Right cardiac atrium (tissue), 5 donors: Measurements from ENCODE around the gene CLCN7. TPM values are rescaled to one million over a fixed set of nuclear protein-coding genes. Genes with fewer than 3 reads are reported as not detected.

Experiments used
- ATAC-seq, 2 donors: fragments of 200-7000 bp; cut with Tn5 transposase; one replicate each; pipeline versions ENCODE4 v1.8.0 to v1.9.1; 2020; ENCODE audit warnings: moderate library complexity in 2 of 2, mild to moderate bottlenecking in 1 of 2
- DNase-seq, 3 donors: peaks; one replicate each; pipeline ENCODE4 v3.0.0-alpha.2; 2020
- H3K27ac ChIP-seq: one replicate; pipeline ENCODE4 v1.5.1; 2013; ENCODE audit warnings: mild to moderate bottlenecking, low read length, control low read depth, moderate library complexity
- H3K27me3 ChIP-seq: one replicate; pipeline ENCODE4 v1.6.1; 2013; ENCODE audit not compliant: control insufficient read depth, insufficient read depth
- H3K4me1 ChIP-seq: one replicate; pipeline ENCODE4 v1.6.1; 2013; ENCODE audit warnings: low read length; ENCODE audit not compliant: control insufficient read depth, insufficient read depth
- H3K4me3 ChIP-seq: one replicate; pipeline ENCODE4 v1.5.1; 2013; ENCODE audit warnings: low read length, control low read depth
- H3K9me3 ChIP-seq: one replicate; pipeline ENCODE4 v1.6.1; 2013; ENCODE audit warnings: low read length; ENCODE audit not compliant: control insufficient read depth
- WGBS: extraction: QIAGEN DNeasy Blood & Tissue Kit; methylation state at CpG from one replicate; pipeline ENCODE4 v1.1.7; 2013; 5-methylcytosine and 5-hydroxymethylcytosine counted together
- intact Hi-C, 4 donors: fragments of 100-400 bp; cut with DNase I; formaldehyde crosslinking; loops; one replicate each; pipeline versions ENCODE4 v1.11.0 to v1.14.0; 2022 to 2023
- long read RNA-seq, 4 donors: library from polyadenylated mRNA; unstranded; transcript quantifications; one replicate each; pipeline ENCODE4 v2.0.0, GENCODE V29; 2020 to 2021
- polyA plus RNA-seq: library from polyadenylated mRNA; stranded (reverse); fragments of 200-250 nt; gene quantifications from one replicate; pipeline ENCODE4 v1.2.3, GENCODE V29; 2013
- total RNA-seq, 4 donors: library from RNA; stranded (reverse); fragmentation: NEBNext Ultra II Directional; extraction: Animal tissue kit (Norgen Biotek cat#: 25700); gene quantifications; one replicate each; pipeline ENCODE4 v1.2.1, GENCODE V29; 2021
- donor health status: healthy with polysubstance abuse.
- donor health status: DM: no; HTN: yes; CAD: no.
- donor health status: DM: no; HTN: no; CAD: no.
- donor health status: DM: no; HTN: yes; CAD: no; lungs with severe emphysema.
- donor health status: DM: yes; HTN: yes; CAD: no.

CLCN7 gene
- total RNA-seq = 10 to 100 TPM; 32.9 to 54.8 (median 49.0) TPM
- polyA plus RNA-seq = 35.7 TPM
- long read RNA-seq, donor 1, full-length matches to known transcripts = 34 of 121 reads
- long read RNA-seq, donor 1, partial matches to known transcripts = 62 of 121 reads
- long read RNA-seq, donor 1, other reads (novel, unspliced or antisense) = 25 of 121 reads
- long read RNA-seq, donor 2, full-length matches to known transcripts = 46 of 87 reads
- long read RNA-seq, donor 2, partial matches to known transcripts = 23 of 87 reads
- long read RNA-seq, donor 2, other reads (novel, unspliced or antisense) = 18 of 87 reads
- long read RNA-seq, donor 3, full-length matches to known transcripts = 17 of 68 reads
- long read RNA-seq, donor 3, partial matches to known transcripts = 41 of 68 reads
- long read RNA-seq, donor 3, other reads (novel, unspliced or antisense) = 10 of 68 reads
- long read RNA-seq, donor 4, full-length matches to known transcripts = 36 of 67 reads
- long read RNA-seq, donor 4, partial matches to known transcripts = 20 of 67 reads
- long read RNA-seq, donor 4, other reads (novel, unspliced or antisense) = 11 of 67 reads

GRCh38 chr16:1474796-1475551, at the start of gene CLCN7:
TSS of gene CLCN7 (minus strand) at chr16:1475028. CDS start at chr16:1474974, 54 bp downstream.
- intact Hi-C loops = no loop called here
- ATAC-seq (peak; percentile 96 to 97), DNase-seq (peak; percentile 92 to 98 (median 97))
- no peaks in the 10 kb centered on the region for H3K27me3 ChIP-seq
- no peaks in the 10 kb centered on the region for H3K4me1 ChIP-seq
- H3K9me3 ChIP-seq = no peaks in the 10 kb centered on the region
- H3K27ac ChIP-seq = peak within 1 kb of the TSS; percentile 85
- H3K4me3 ChIP-seq = peak within 1 kb of the TSS; percentile 87
- under 1% methylated on average over 99 of the region's 99 CpGs for WGBS

GRCh38 chr16:1524366-1524765, 49.5 kb upstream of the CLCN7 start:
- WGBS = 92% methylated on average over 26 of the region's 26 CpGs
- ATAC-seq (no peak), DNase-seq (peak in 2 of 3 donors; percentile 39 to 46)
- Histone ChIP-seq H3K9me3 (no peaks in the 10 kb centered on the region), H3K4me1 (peaks cover 3% of the 10 kb centered on the region), H3K4me3 (no peak overlapping the region), H3K27ac (no peak overlapping the region), H3K27me3 (no peaks in the 10 kb centered on the region)
- intact Hi-C loops = no loop called here

GRCh38 chr16:1523581-1524245, 48.9 kb upstream of the CLCN7 start:
- peak in 2 of 3 donors; percentile 43 to 56 for DNase-seq
- Histone ChIP-seq H3K4me3 (no peak overlapping the region), H3K9me3 (no peaks in the 10 kb centered on the region), H3K27me3 (no peaks in the 10 kb centered on the region), H3K4me1 (peaks cover 3% of the 10 kb centered on the region), H3K27ac (no peak overlapping the region)
- intact Hi-C loops = no loop called here
- 90% methylated on average over 30 of the region's 30 CpGs for WGBS
- ATAC-seq = no peak

- H3K27me3 ChIP-seq = no peaks in the 10 kb centered on the region
- DNase-seq = peak in 1 of 3 donors; percentile 18
- no peak for ATAC-seq
- no peaks in the 10 kb centered on the region for H3K9me3 ChIP-seq
- no peak overlapping the region for H3K4me3 ChIP-seq
- no peaks in the 10 kb centered on the region for H3K4me1 ChIP-seq
- intact Hi-C loops = no loop called here
- WGBS = 92% methylated on average over 19 of the region's 19 CpGs
- no peak overlapping the region for H3K27ac ChIP-seq
Observed at GRCh38 chr16:1520461-1520860, 45.6 kb upstream of the CLCN7 start.

- H3K4me1 ChIP-seq = no peaks in the 10 kb centered on the region
- H3K4me3 ChIP-seq = no peak overlapping the region
- ATAC-seq (no peak), DNase-seq (peak in 1 of 3 donors; percentile 43)
- H3K27ac ChIP-seq = no peak overlapping the region
- intact Hi-C loops = no loop called here
- no peaks in the 10 kb centered on the region for H3K9me3 ChIP-seq
- H3K27me3 ChIP-seq = no peaks in the 10 kb centered on the region
- 93% methylated on average over 17 of the region's 17 CpGs for WGBS
Observed at GRCh38 chr16:1519831-1520230, 45.0 kb upstream of the CLCN7 start.

- ATAC-seq (peak; percentile 14 to 31), DNase-seq (peak in 1 of 3 donors; percentile 28)
- no peaks in the 10 kb centered on the region for H3K27me3 ChIP-seq
- no peak overlapping the region for H3K4me3 ChIP-seq
- H3K9me3 ChIP-seq = no peaks in the 10 kb centered on the region
- WGBS = 91% methylated on average over 16 of the region's 16 CpGs
- intact Hi-C loops = no loop called here
- no peak overlapping the region for H3K27ac ChIP-seq
- H3K4me1 ChIP-seq = no peaks in the 10 kb centered on the region
Observed at GRCh38 chr16:1518626-1519135, 43.9 kb upstream of the CLCN7 start.

GRCh38 chr16:1514507-1514906, 39.7 kb upstream of the CLCN7 start:
- Histone ChIP-seq H3K4me3 (no peak overlapping the region), H3K9me3 (no peaks in the 10 kb centered on the region), H3K4me1 (peaks cover 3% of the 10 kb centered on the region), H3K27ac (no peak overlapping the region), H3K27me3 (no peaks in the 10 kb centered on the region)
- WGBS = 78% methylated on average over 3 of the region's 3 CpGs
- intact Hi-C loops = no loop called here
- ATAC-seq (no peak), DNase-seq (no peak)

GRCh38 chr16:1512774-1513173, 37.9 kb upstream of the CLCN7 start:
- Histone ChIP-seq H3K4me3 (no peak overlapping the region), H3K27ac (no peak overlapping the region), H3K9me3 (no peaks in the 10 kb centered on the region), H3K27me3 (no peaks in the 10 kb centered on the region), H3K4me1 (peaks cover 4% of the 10 kb centered on the region)
- 70% methylated on average over 15 of the region's 15 CpGs for WGBS
- DNase-seq (peak in 2 of 3 donors; percentile 40 to 62), ATAC-seq (peak in 1 of 2 donors; percentile 74)
- intact Hi-C loops = no loop called here

- peak in 1 of 3 donors; percentile 55 for DNase-seq
- 79% methylated on average over 30 of the region's 30 CpGs for WGBS
- Histone ChIP-seq H3K27ac (no peak overlapping the region), H3K4me3 (no peak overlapping the region), H3K9me3 (no peaks in the 10 kb centered on the region), H3K4me1 (peaks cover 4% of the 10 kb centered on the region), H3K27me3 (no peaks in the 10 kb centered on the region)
- intact Hi-C loops = no loop called here
- ATAC-seq = peak in 1 of 2 donors; percentile 40
Observed at GRCh38 chr16:1511662-1512569, 37.1 kb upstream of the CLCN7 start.

GRCh38 chr16:1510941-1511351, 36.1 kb upstream of the CLCN7 start:
- ATAC-seq (no peak), DNase-seq (peak in 2 of 3 donors; percentile 55 to 57)
- peaks cover 4% of the 10 kb centered on the region for H3K4me1 ChIP-seq
- intact Hi-C loops = no loop called here
- H3K9me3 ChIP-seq = no peaks in the 10 kb centered on the region
- no peak overlapping the region for H3K27ac ChIP-seq
- H3K27me3 ChIP-seq = no peaks in the 10 kb centered on the region
- no peak overlapping the region for H3K4me3 ChIP-seq
- 90% methylated on average over 26 of the region's 26 CpGs for WGBS
